Lower leg skin (tissue), 3 donors: ENCODE results near the gene NHP2.

ENCODE experiments used
- POLR2A ChIP-seq, 2 donors: fragments of 450-650 bp; IDR thresholded peaks; one replicate each; pipeline ENCODE4 v1.6.1; 2016 to 2017; ENCODE audit warnings: antibody characterized with exemption in 2 of 2, mild to moderate bottlenecking in 1 of 2, moderate library complexity in 1 of 2
- TF ChIP-seq, protein P1 (sequence below), 3 donors: fragments of 450-650 bp; IDR thresholded peaks; one replicate each; pipeline ENCODE4 v1.5.1; 2016; ENCODE audit warnings: antibody characterized with exemption in 3 of 3, mild to moderate bottlenecking in 3 of 3, moderate library complexity in 2 of 3

DNA sequence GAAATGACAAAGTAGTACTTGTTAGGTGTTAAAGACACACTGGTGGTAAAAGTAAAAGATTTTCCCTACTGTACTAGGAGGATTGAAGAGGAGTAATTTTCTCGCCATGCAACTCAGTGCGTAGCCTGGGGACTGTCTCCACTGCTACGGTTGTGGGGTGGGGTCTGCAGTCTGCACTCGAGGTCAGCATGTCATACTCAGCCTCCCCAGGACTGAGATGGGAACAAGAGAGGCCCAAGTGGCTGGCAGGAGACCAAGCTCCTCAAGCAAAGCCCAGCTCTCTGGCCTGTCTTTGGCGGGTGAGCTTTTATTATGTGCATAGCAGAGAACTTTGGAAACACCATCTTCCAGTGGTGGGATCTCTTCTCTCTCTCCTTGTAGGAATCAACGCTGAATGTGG, 10.4 kb downstream of the NHP2 start:
- TF ChIP-seq POLR2A (IDR thresholded peaks at IDR 0.05): no peak
- TF ChIP-seq, protein P1, sequence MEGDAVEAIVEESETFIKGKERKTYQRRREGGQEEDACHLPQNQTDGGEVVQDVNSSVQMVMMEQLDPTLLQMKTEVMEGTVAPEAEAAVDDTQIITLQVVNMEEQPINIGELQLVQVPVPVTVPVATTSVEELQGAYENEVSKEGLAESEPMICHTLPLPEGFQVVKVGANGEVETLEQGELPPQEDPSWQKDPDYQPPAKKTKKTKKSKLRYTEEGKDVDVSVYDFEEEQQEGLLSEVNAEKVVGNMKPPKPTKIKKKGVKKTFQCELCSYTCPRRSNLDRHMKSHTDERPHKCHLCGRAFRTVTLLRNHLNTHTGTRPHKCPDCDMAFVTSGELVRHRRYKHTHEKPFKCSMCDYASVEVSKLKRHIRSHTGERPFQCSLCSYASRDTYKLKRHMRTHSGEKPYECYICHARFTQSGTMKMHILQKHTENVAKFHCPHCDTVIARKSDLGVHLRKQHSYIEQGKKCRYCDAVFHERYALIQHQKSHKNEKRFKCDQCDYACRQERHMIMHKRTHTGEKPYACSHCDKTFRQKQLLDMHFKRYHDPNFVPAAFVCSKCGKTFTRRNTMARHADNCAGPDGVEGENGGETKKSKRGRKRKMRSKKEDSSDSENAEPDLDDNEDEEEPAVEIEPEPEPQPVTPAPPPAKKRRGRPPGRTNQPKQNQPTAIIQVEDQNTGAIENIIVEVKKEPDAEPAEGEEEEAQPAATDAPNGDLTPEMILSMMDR (IDR thresholded peaks at IDR 0.05): no peak
